HG02884 (cell line): Measurements from ENCODE around the gene WNT1.

Experiments used
- ATAC-seq: cut with Tn5 transposase; IDR thresholded peaks from one replicate; pipeline ENCODE4 v1.9.1; 2021; ENCODE audit warnings: mild to moderate bottlenecking, moderate library complexity; ENCODE audit not compliant: unreplicated experiment

The WNT1 gene

GRCh38 chr12:48960834-48961233, 17.3 kb upstream of the WNT1 start:
- no peak for ATAC-seq

GRCh38 chr12:48961331-48961730, 16.8 kb upstream of the WNT1 start:
- no peak for ATAC-seq

DNA sequence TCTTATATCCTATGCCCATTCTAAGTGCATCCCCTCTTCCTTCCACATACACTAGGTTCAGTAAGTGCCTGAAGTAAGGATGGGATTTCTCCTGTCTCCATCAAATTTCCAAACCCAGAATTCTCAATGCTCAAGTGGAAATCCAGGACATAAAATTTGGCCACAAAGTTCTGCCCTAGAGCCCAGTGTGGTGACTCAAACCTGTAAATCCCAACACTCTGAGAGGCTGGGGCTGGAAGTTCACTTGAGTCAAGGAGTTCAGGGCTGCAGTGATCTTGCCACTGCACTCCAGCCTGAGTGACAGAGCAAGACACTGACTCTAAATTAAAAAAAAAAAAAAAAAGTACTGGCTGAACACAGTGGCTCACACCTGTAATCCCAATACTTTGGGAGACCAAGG, 16.3 kb upstream of the WNT1 start:
- ATAC-seq: no peak

- ATAC-seq: no peak
Measured at GRCh38 chr12:48965298-48965838, 12.8 kb upstream of the WNT1 start.

DNA sequence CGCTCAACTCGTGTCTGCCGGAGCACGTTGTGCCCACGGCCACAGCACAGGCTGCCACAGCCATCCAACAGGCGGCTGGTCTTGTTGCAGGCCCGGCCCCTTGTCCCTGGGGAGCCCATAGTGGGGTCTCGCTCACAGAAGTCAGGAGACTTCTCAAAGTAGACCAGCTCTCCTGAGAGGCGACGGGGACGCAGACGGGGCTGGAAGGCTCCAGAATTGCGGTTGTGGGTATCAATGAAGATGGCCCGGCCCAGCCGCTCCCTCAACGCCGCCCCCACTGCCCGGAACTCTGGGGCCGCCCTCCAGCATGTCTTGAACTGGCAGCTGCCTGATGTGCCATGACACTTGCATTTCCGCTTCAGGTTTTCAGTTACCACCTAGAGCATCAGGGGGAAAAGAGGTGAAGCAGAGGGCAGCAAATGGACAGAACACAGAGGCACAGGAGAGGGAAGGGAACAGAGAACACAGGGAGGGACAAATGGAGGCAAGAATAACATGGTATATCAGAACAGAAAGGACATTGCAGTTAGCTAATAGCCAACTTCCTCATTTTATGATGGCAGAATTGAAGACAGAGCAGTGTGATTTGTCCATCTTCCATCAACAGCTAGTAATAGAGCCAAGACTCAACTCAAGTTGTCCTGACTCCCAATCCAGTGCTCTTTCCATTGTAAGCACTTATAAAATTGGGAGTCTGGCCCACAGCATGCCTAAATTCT, 11.8 kb upstream of the WNT1 start:
- ATAC-seq: no peak

DNA sequence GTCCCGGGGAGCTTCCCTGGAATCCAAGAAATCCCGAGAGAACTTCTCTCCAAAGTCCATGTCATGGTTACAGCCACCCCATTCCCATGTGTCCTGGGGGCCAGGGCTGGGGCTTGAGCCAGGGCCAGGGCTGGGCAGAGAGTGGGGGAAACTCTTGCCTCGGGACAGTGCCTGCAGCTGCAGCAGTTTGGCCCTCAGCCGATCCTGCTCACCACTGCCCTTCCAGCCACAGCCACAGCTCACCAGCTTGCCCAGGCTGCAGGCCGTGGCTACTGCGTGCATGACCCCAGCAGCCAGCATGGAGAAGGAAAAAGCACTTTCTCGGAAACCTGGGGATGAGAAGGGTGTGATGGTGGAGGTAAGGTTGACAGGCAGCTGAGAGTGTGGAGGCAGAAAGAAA, 10.1 kb upstream of the WNT1 start:
- ATAC-seq: no peak

DNA sequence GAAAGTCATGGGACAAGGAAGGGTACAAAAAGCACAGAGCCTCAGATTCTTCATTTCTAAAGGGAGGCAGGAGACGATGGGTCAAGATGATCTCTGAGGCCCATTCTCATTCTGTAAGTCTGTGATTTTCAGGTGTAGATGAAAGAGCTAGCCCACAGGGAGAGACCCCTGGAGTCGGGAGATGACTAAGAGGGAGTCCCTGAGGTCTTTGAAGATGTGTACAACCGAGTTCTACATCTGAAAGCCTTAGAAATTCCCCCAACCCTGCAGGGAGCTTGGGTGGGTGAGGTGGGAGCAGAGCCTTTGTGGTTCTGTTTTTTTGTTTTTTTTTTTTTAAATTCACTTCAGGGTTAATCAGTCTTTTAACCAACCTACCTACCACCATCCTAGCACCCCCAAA, 9.7 kb upstream of the WNT1 start:
- ATAC-seq: no peak

DNA sequence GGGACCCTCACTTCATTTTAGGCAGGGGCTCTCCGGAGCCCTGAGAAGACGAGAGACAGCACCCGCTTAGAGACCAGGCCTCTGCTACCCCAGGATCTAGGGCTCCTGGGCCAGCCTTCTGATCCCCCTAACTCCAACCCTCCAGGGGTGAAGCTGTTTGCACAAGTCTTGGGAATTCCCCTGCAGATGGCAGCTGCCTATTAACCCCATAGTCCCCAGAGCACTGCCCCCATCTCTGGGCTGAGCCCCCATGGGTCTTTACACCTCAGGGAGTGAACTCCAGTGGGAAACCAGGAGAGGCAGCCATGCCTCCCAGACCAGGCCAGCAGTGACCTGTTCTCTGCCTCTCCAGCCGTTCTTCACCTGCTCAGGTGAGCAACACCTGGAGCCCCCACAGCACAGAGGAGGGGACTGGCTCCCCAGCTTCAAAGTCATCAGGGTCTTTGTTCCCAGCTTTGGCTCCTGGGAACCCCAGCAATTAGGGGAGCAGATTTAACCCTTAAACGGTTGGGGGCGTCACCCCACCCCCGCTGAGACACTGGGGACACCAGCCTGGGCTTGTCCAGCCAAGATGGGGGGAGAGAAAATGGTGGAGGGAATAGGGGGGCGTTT, 8.9 kb upstream of the WNT1 start:
- no peak for ATAC-seq

- no peak for ATAC-seq
Measured at GRCh38 chr12:48969833-48970701, 8.1 kb upstream of the WNT1 start.

GRCh38 chr12:48970702-48971334, 7.3 kb upstream of the WNT1 start:
- ATAC-seq: no peak

DNA sequence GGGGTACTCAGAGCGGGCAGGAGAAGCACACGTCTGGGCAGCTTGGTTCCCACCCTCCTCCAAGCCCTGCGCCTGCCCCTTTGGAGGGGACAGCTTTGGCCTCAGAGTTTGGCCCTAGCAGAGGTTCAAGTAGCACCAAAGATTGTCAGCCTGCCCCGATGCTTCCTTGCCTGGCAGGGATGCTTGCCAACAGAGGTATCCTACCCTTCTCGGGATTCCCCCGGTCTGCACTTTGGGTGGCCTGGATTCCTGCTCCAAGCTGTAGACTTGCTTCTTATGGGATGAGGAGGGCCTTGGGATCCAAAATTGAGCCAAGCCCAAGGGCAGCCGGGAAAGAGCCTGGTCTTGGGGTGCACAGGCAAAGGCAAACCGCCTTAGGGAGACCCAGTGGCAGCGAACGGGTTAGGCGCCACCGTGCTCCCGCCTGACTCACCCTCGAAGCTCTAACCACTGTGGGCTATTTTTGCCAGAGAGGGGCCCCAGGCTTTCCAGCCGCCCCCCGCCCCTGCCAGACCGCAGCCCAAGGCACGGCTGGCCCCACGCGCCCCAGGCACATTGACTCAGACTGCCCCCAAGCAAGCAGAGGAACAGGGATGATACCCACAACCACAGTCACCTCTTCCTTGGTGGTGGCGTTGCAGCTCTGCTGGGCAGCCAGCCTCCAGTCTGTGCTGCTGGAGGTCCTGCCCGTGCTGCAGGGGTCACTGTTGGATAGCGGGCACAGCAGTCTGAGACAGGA, 5.7 kb upstream of the WNT1 start:
- no peak for ATAC-seq

DNA sequence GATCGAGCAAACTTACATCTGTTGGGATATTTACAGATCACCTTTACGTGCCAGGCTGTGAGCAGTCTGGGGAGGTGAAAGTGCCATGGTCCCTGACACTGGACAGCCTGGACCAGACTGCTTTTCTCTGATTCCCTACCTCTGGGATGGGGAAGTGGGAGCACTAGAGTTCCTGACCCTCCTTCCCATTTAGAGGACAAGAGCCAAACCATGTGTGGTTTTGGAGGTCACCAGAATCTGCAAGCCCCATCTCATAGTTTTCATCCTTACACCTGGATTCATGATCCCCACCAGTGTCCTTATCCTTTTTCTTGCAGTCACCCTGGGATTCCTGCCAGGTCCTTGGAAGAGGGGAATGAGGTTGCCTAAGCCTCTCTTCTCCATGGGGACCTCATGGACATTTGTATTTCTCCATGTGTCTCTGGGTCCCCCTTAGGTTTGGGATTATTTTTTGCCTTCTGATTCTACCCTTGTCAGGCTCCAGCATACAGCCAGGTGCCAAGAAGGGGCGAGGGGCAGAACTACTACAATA, 5.1 kb upstream of the WNT1 start:
- ATAC-seq: no peak

GRCh38 chr12:48973531-48973930, 4.6 kb upstream of the WNT1 start:
- ATAC-seq: no peak

DNA sequence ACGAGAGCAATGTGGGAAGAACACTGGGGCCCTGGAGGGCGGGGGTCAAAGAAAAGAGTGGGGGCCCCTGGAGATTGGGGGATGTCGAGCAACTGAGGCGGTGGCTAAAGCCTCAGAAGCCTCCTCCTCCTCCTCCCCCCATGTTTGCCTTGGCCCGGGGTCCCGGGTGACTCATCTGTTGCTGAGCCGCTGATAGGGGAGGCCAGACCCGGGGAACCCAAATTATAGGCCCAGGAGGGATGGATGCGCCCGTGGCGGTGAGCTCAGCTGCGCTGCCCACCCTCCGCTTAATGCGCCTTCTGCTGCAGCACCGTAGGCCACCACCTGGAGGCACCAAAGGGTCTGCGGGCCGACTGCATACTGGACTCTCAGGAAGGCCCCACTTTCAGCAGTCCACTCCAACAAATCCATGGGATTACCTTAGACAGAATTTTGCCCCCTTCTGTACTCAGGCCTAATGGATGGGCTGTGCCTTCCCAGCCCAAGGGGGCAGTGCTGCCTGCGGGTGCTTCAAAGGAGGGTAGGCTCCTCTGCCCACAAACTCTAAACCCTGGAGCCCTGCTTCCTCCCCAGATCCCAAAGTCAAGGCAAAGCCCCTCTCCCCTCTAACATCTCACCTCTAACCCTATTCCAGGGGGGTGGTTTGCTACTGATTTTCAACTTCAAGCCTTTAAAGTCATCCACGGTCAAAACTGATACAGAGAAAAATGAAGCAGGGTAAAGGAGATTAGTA, 4.0 kb upstream of the WNT1 start:
- ATAC-seq: no peak

DNA sequence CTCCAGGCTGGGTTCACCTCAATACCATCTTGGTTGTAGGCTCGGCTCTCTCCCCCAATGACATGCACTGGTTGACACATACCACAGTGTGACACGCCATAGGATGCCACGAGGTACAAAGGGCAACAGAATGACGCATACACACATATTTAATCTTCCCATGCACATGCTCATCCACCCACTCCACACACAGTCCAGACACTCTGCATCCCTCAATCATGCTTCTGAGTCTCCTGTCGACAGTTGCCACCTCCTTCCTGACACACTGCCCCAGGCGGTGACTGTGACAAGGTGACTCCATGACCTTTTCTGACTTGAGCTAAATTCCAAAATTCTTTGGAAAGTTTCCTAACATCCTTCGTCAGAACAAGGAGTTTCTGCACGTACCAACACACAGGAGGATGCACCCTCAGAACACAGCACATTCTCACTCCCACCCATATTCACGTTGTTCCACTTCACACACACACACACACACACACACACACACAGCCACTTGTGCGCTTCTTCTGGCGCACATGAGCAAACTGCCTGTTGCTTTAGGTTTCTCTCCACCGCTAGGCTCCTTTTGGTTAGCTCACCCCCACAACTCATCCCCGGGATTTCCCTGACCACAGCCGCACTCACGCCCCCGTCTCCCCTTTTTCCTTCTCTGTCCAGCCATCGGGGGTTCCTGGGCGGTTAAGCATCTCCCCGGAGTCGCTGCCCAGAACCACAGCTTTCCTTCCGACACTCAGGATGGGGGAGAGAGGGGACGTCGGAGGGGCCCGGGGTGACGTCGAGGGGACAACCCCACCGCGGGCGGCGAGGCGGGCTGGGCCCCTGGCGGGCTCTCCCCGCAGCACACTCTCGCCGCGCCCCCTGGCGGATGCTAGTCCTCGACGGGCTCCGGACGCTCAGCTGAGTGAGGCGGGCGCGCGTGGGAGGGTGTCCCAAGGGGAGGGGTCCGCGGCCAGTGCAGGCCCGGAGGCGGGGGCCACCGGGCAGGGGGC, 536 bp upstream of the WNT1 start:
- ATAC-seq: no peak

GRCh38 chr12:48978741-48979601, 849 bp downstream of the WNT1 start:
- no peak for ATAC-seq

GRCh38 chr12:48979602-48980388, 1.7 kb downstream of the WNT1 start:
- no peak for ATAC-seq
